GM19043 (cell line): ENCODE results near the gene CAMSAP2.
"Not testable (repeated sequence)": the region's sequence is repeated elsewhere in the genome, so short reads cannot be mapped to it uniquely, and the experiment has no call there.

Experiments used
- ATAC-seq: cut with Tn5 transposase; IDR thresholded peaks from one replicate; pipeline ENCODE4 v1.9.1; 2021; ENCODE audit warnings: low read depth; ENCODE audit not compliant: unreplicated experiment

Gene CAMSAP2

GRCh38 chr1:200778766-200779165 lies 40.1 kb downstream of the CAMSAP2 start:
- no peak for ATAC-seq

GRCh38 chr1:200779326-200779725 lies 40.6 kb downstream of the CAMSAP2 start:
- no peak for ATAC-seq

GRCh38 chr1:200780545-200781369 lies 42.1 kb downstream of the CAMSAP2 start:
- peak; percentile 51 for ATAC-seq

GRCh38 chr1:200783926-200784325 lies 45.2 kb downstream of the CAMSAP2 start:
- ATAC-seq = no peak

GRCh38 chr1:200784576-200784975 lies 45.9 kb downstream of the CAMSAP2 start:
- ATAC-seq = no peak

GRCh38 chr1:200786788-200787187 lies 48.1 kb downstream of the CAMSAP2 start:
- ATAC-seq = no peak

- no peak for ATAC-seq
Measured at GRCh38 chr1:200787896-200788387, 49.2 kb downstream of the CAMSAP2 start.

- ATAC-seq = not testable (repeated sequence)
Measured at GRCh38 chr1:200791012-200791411, 52.3 kb downstream of the CAMSAP2 start.

GRCh38 chr1:200793677-200794076 lies 55.0 kb downstream of the CAMSAP2 start:
- ATAC-seq = no peak

GRCh38 chr1:200794506-200795065 lies 55.9 kb downstream of the CAMSAP2 start:
- no peak for ATAC-seq

- ATAC-seq = no peak
Measured at GRCh38 chr1:200795156-200795555, 56.5 kb downstream of the CAMSAP2 start.

GRCh38 chr1:200802042-200802441 lies 63.3 kb downstream of the CAMSAP2 start:
- no peak for ATAC-seq

- peak; percentile 93 for ATAC-seq
Measured at GRCh38 chr1:200802865-200803512, 64.3 kb downstream of the CAMSAP2 start.

GRCh38 chr1:200805719-200806118 lies 67.0 kb downstream of the CAMSAP2 start:
- no peak for ATAC-seq

- no peak for ATAC-seq
Measured at GRCh38 chr1:200808846-200809245, 70.2 kb downstream of the CAMSAP2 start.

GRCh38 chr1:200811704-200812103 lies 73.0 kb downstream of the CAMSAP2 start:
- no peak for ATAC-seq

- ATAC-seq = not testable (repeated sequence)
Measured at GRCh38 chr1:200816624-200817224, 78.0 kb downstream of the CAMSAP2 start.

- no peak for ATAC-seq
Measured at GRCh38 chr1:200818248-200818647, 79.6 kb downstream of the CAMSAP2 start.

- ATAC-seq = no peak
Measured at GRCh38 chr1:200819726-200820125, 81.0 kb downstream of the CAMSAP2 start.

- no peak for ATAC-seq
Measured at GRCh38 chr1:200831091-200831490, 92.4 kb downstream of the CAMSAP2 start.

GRCh38 chr1:200834383-200834782 lies 95.7 kb downstream of the CAMSAP2 start:
- ATAC-seq = no peak
